ENCODE results near the gene TCERG1. TPM values are rescaled to one million over a fixed set of nuclear protein-coding genes. Genes with fewer than 3 reads are reported as not detected.

The TCERG1 gene
- total RNA-seq, 2 donors from 2014 or later = 84.5 to 94.1 TPM

GRCh38 chr5:146513462-146513861, 66.3 kb downstream of the TCERG1 start:
- no peak overlapping the region for H3K4me3 Mint-ChIP-seq

GRCh38 chr5:146514575-146514974, 67.4 kb downstream of the TCERG1 start:
- Mint-ChIP-seq H3K4me3 (no peak overlapping the region), H3K9me3 (no peaks in the 10 kb centered on the region), H3K27ac (no peak overlapping the region), H3K36me3 (ENCODE audit: insufficient read depth in 2 of 2) (peaks cover 0 to 11% of the 10 kb centered on the region in 2 donors), H3K4me1 (ENCODE audit: low read depth) (no peaks in the 10 kb centered on the region), H3K27me3 (ENCODE audit: low read depth) (no peaks in the 10 kb centered on the region)
- DNase-seq (no peak), ATAC-seq (replicated peaks in 1 of 2) (no peak)

More at GRCh38 chr5:146513462-146513861, 66.3 kb downstream of the TCERG1 start:
- Mint-ChIP-seq H3K9me3 (no peaks in the 10 kb centered on the region), H3K36me3 (ENCODE audit: insufficient read depth in 2 of 2) (peaks cover 0 to 11% of the 10 kb centered on the region in 2 donors), H3K27me3 (ENCODE audit: low read depth) (no peaks in the 10 kb centered on the region), H3K27ac (peak overlapping the region; percentile 38), H3K4me1 (ENCODE audit: low read depth) (no peaks in the 10 kb centered on the region)
- DNase-seq (no peak), ATAC-seq (replicated peaks in 1 of 2) (no peak)

- no peak overlapping the region for H3K4me3 Mint-ChIP-seq
- no peaks in the 10 kb centered on the region for H3K9me3 Mint-ChIP-seq
- H3K27me3 Mint-ChIP-seq (ENCODE audit: low read depth) = no peaks in the 10 kb centered on the region
- DNase-seq (no peak), ATAC-seq (replicated peaks in 1 of 2) (no peak)
- H3K4me1 Mint-ChIP-seq (ENCODE audit: low read depth) = no peaks in the 10 kb centered on the region
- no peak overlapping the region for H3K27ac Mint-ChIP-seq
- H3K36me3 Mint-ChIP-seq (ENCODE audit: insufficient read depth in 2 of 2) = peaks cover 0 to 8% of the 10 kb centered on the region in 2 donors
Observed at GRCh38 chr5:146515473-146516150, 68.5 kb downstream of the TCERG1 start.

GRCh38 chr5:146516151-146516475, 69.0 kb downstream of the TCERG1 start, which contains the start of gene GPR151:
TSS of gene GPR151 (minus strand) at chr5:146516190. CDS start at chr5:146516113, 77 bp downstream.
- H3K27me3 Mint-ChIP-seq (ENCODE audit: low read depth) = no peaks in the 10 kb centered on the region
- ATAC-seq (replicated peaks in 1 of 2) (no peak), DNase-seq (no peak)
- H3K4me3 Mint-ChIP-seq = no peak within 1 kb of the TSS
- peaks cover 0 to 5% of the 10 kb centered on the region in 2 donors for H3K36me3 Mint-ChIP-seq (ENCODE audit: insufficient read depth in 2 of 2)
- no peak within 1 kb of the TSS for H3K27ac Mint-ChIP-seq
- H3K9me3 Mint-ChIP-seq = no peaks in the 10 kb centered on the region
- H3K4me1 Mint-ChIP-seq (ENCODE audit: low read depth) = no peaks in the 10 kb centered on the region

- no peaks in the 10 kb centered on the region for H3K36me3 Mint-ChIP-seq (ENCODE audit: insufficient read depth in 2 of 2)
- H3K4me1 Mint-ChIP-seq (ENCODE audit: low read depth) = no peaks in the 10 kb centered on the region
- no peaks in the 10 kb centered on the region for H3K9me3 Mint-ChIP-seq
- no peaks in the 10 kb centered on the region for H3K27me3 Mint-ChIP-seq (ENCODE audit: low read depth)
- H3K27ac Mint-ChIP-seq = no peak overlapping the region
- DNase-seq (no peak), ATAC-seq (replicated peaks in 1 of 2) (no peak)
- no peak overlapping the region for H3K4me3 Mint-ChIP-seq
Observed at GRCh38 chr5:146519554-146519953, 72.4 kb downstream of the TCERG1 start.

GRCh38 chr5:146520731-146521130, 73.6 kb downstream of the TCERG1 start:
- no peaks in the 10 kb centered on the region for H3K36me3 Mint-ChIP-seq (ENCODE audit: insufficient read depth in 2 of 2)
- no peak overlapping the region for H3K4me3 Mint-ChIP-seq
- DNase-seq = no peak
- no peaks in the 10 kb centered on the region for H3K4me1 Mint-ChIP-seq (ENCODE audit: low read depth)
- H3K27ac Mint-ChIP-seq = no peak overlapping the region
- H3K27me3 Mint-ChIP-seq (ENCODE audit: low read depth) = no peaks in the 10 kb centered on the region
- no peak for ATAC-seq (replicated peaks in 1 of 2)
- H3K9me3 Mint-ChIP-seq = no peaks in the 10 kb centered on the region

GRCh38 chr5:146521403-146522106, 74.4 kb downstream of the TCERG1 start:
- Mint-ChIP-seq H3K36me3 (ENCODE audit: insufficient read depth in 2 of 2) (no peaks in the 10 kb centered on the region), H3K9me3 (no peaks in the 10 kb centered on the region), H3K27me3 (ENCODE audit: low read depth) (no peaks in the 10 kb centered on the region), H3K4me3 (no peak overlapping the region), H3K4me1 (ENCODE audit: low read depth) (no peaks in the 10 kb centered on the region), H3K27ac (no peak overlapping the region)
- no peak for DNase-seq
- no peak for ATAC-seq (replicated peaks in 1 of 2)

GRCh38 chr5:146523698-146524097, 76.6 kb downstream of the TCERG1 start:
- no peak for ATAC-seq (replicated peaks in 1 of 2)
- Mint-ChIP-seq H3K4me3 (no peak overlapping the region), H3K27ac (no peak overlapping the region), H3K36me3 (ENCODE audit: insufficient read depth in 2 of 2) (no peaks in the 10 kb centered on the region), H3K27me3 (ENCODE audit: low read depth) (peaks cover 7% of the 10 kb centered on the region), H3K4me1 (ENCODE audit: low read depth) (no peaks in the 10 kb centered on the region), H3K9me3 (no peaks in the 10 kb centered on the region)
- DNase-seq = no peak

GRCh38 chr5:146527785-146528184, 80.7 kb downstream of the TCERG1 start:
- peaks cover 7% of the 10 kb centered on the region for H3K27me3 Mint-ChIP-seq (ENCODE audit: low read depth)
- DNase-seq (no peak), ATAC-seq (replicated peaks in 1 of 2) (no peak)
- no peaks in the 10 kb centered on the region for H3K36me3 Mint-ChIP-seq (ENCODE audit: insufficient read depth in 2 of 2)
- no peak overlapping the region for H3K4me3 Mint-ChIP-seq
- H3K9me3 Mint-ChIP-seq = no peaks in the 10 kb centered on the region
- H3K4me1 Mint-ChIP-seq (ENCODE audit: low read depth) = no peaks in the 10 kb centered on the region
- no peak overlapping the region for H3K27ac Mint-ChIP-seq

- no peak overlapping the region for H3K27ac Mint-ChIP-seq
- peaks cover 2% of the 10 kb centered on the region for H3K4me1 Mint-ChIP-seq (ENCODE audit: low read depth)
- H3K4me3 Mint-ChIP-seq = no peak overlapping the region
- no peak for DNase-seq
- no peak for ATAC-seq (replicated peaks in 1 of 2)
- H3K36me3 Mint-ChIP-seq (ENCODE audit: insufficient read depth in 2 of 2) = no peaks in the 10 kb centered on the region
- H3K9me3 Mint-ChIP-seq = no peaks in the 10 kb centered on the region
- peaks cover 7% of the 10 kb centered on the region for H3K27me3 Mint-ChIP-seq (ENCODE audit: low read depth)
Observed at GRCh38 chr5:146528236-146528635, 81.1 kb downstream of the TCERG1 start.

- peaks cover 7% of the 10 kb centered on the region for H3K27me3 Mint-ChIP-seq (ENCODE audit: low read depth)
- no peak for ATAC-seq (replicated peaks in 1 of 2)
- peaks cover 6% of the 10 kb centered on the region for H3K4me1 Mint-ChIP-seq (ENCODE audit: low read depth)
- H3K9me3 Mint-ChIP-seq = no peaks in the 10 kb centered on the region
- H3K4me3 Mint-ChIP-seq = no peak overlapping the region
- no peaks in the 10 kb centered on the region for H3K36me3 Mint-ChIP-seq (ENCODE audit: insufficient read depth in 2 of 2)
- no peak for DNase-seq
- no peak overlapping the region for H3K27ac Mint-ChIP-seq
Observed at GRCh38 chr5:146529984-146530383, 82.9 kb downstream of the TCERG1 start.

GRCh38 chr5:146533260-146533857, 86.2 kb downstream of the TCERG1 start:
- Mint-ChIP-seq H3K9me3 (no peaks in the 10 kb centered on the region), H3K4me1 (ENCODE audit: low read depth) (peaks cover 6% of the 10 kb centered on the region), H3K27me3 (ENCODE audit: low read depth) (no peaks in the 10 kb centered on the region), H3K4me3 (no peak overlapping the region), H3K36me3 (ENCODE audit: insufficient read depth in 2 of 2) (no peaks in the 10 kb centered on the region), H3K27ac (no peak overlapping the region)
- peak; percentile 93 for ATAC-seq (replicated peaks in 1 of 2)
- peak; percentile 75 to 79 for DNase-seq

GRCh38 chr5:146533882-146534281, 86.7 kb downstream of the TCERG1 start:
- H3K4me1 Mint-ChIP-seq (ENCODE audit: low read depth) = peaks cover 6% of the 10 kb centered on the region
- DNase-seq (no peak), ATAC-seq (replicated peaks in 1 of 2) (no peak)
- H3K4me3 Mint-ChIP-seq = no peak overlapping the region
- no peaks in the 10 kb centered on the region for H3K9me3 Mint-ChIP-seq
- no peaks in the 10 kb centered on the region for H3K36me3 Mint-ChIP-seq (ENCODE audit: insufficient read depth in 2 of 2)
- no peaks in the 10 kb centered on the region for H3K27me3 Mint-ChIP-seq (ENCODE audit: low read depth)
- no peak overlapping the region for H3K27ac Mint-ChIP-seq
